ENCODE measurements around the gene ETDB.

DNA sequence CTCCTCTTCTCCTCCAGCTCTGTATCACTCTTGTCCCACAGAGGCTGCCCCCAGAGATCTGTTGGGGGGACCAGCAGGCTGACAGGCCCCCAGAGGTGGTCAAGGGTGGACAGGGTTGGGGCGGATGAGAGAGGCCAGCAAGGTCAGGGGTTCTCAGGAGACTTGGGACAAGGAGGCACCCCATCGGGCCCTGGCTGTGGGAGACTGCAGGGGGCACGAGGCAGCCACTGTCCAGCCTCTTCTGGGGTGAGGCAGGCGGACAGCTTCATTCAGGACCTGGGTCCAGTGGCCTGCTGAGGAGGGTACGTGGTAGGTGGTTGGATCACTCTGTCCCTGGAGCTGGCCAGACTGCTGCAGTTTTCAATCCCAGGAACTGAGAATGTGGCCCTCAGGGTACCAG lies 24.6 kb downstream of the ETDB start:
- TF ChIP-seq GATA3 (IDR thresholded peaks at IDR 0.05; ENCODE audit: low read depth, low read length) (no peak), GATA2 (IDR thresholded peaks at IDR 0.05; ENCODE audit: low read depth, low read length) (no peak)

All from SH-SY5Y (cell line).